ENCODE results near the gene AHSG.

DNA sequence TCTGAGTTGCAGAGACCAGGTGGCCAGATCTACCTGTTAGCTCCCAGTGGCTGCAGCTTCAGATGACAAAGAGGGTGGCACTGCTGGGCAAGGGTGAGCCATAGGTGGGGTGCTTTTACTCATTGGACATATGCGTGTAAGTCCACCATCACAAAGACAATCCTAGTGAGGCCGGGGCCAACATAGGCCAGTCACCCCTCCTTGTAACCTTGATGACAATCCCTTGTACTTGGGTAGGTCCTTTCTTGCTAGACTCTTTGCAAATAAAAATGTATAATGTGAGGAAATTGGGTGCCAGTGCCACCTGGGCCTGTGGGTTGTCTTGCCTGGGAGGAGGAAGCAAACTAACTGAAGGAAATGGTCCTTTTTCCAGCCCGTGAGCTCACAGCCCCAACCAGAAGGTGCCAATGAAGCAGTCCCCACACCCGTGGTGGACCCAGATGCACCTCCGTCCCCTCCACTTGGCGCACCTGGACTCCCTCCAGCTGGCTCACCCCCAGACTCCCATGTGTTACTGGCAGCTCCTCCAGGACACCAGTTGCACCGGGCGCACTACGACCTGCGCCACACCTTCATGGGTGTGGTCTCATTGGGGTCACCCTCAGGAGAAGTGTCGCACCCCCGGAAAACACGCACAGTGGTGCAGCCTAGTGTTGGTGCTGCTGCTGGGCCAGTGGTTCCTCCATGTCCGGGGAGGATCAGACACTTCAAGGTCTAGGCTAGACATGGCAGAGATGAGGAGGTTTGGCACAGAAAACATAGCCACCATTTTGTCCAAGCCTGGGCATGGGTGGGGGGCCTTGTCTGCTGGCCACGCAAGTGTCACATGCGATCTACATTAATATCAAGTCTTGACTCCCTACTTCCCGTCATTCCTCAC is 7.6 kb downstream of the AHSG start:
- TF ChIP-seq CTCF (IDR thresholded peaks at IDR 0.05 in 4 of 5, conservative IDR thresholded peaks at IDR 0.05 in 1 of 5), result no peak
- TF ChIP-seq POLR2A (IDR thresholded peaks at IDR 0.05), result no peak

Data from gastrocnemius medialis (tissue), 4 donors.